Esophagus squamous epithelium (tissue), 5 donors: Measurements from ENCODE around the gene SOX13. TPM values are rescaled to one million over a fixed set of nuclear protein-coding genes. Genes with fewer than 3 reads are reported as not detected.
"Not testable (repeated sequence)": the region's sequence is repeated elsewhere in the genome, so short reads cannot be mapped to it uniquely, and the experiment has no call there.

Source experiments
- DNase-seq: peaks from one replicate; lab custom pipeline; 2025; lab: John Stamatoyannopoulos, UW
- H3K27ac ChIP-seq, 4 donors: fragments of 200-600 bp; sonication (generic); one replicate each; pipeline ENCODE4 v1.5.1; 2016 to 2019; ENCODE audit warnings: mild to moderate bottlenecking in 1 of 4
- H3K27me3 ChIP-seq, 4 donors: fragments of 200-600 bp; sonication (generic); 1 replicate in 3 of 4; 2 replicates in 1 of 4; pipeline versions ENCODE4 v1.5.1 to v1.6.0; 2017 to 2021; ENCODE audit warnings: antibody characterized with exemption in 1 of 4
- H3K36me3 ChIP-seq, 3 donors: fragments of 200-600 bp; sonication (generic); one replicate each; pipeline ENCODE4 v1.5.1; 2016 to 2019
- H3K4me1 ChIP-seq, 3 donors: fragments of 200-600 bp; sonication (generic); one replicate each; pipeline ENCODE4 v1.5.1; 2017 to 2019
- H3K4me3 ChIP-seq, 4 donors: fragments of 200-600 bp; sonication (generic); 1 replicate in 3 of 4; 2 replicates in 1 of 4; pipeline ENCODE4 v1.5.1; 2016 to 2019; ENCODE audit warnings: mild to moderate bottlenecking in 2 of 4, moderate library complexity in 1 of 4
- H3K9me3 ChIP-seq, 3 donors: fragments of 200-600 bp; sonication (generic); one replicate each; pipeline ENCODE4 v1.5.1; 2016 to 2019
- CTCF ChIP-seq, 6 experiments: fragments of 450-650 bp in 4 of 6; fragments of 200-600 bp in 2 of 6; sonication (generic) in 2 of 6; IDR thresholded peaks; one replicate each; pipeline ENCODE4 v1.5.1; 2016 to 2019; ENCODE audit warnings: antibody characterized with exemption in 6 of 6, mild to moderate bottlenecking in 4 of 6, moderate library complexity in 4 of 6
- POLR2A ChIP-seq, 4 donors: fragments of 450-650 bp; IDR thresholded peaks; one replicate each; pipeline ENCODE4 v1.6.1; 2017; ENCODE audit warnings: antibody characterized with exemption in 4 of 4, mild to moderate bottlenecking in 4 of 4, moderate library complexity in 3 of 4
- WGBS, 2 donors: methylation state at CpG; one replicate each; pipeline ENCODE4 v1.1.5; 2018; 5-methylcytosine and 5-hydroxymethylcytosine counted together
- intact Hi-C: fragments of 100-400 bp; cut with DNase I; formaldehyde crosslinking; loops from one replicate; pipeline ENCODE4 v1.15.0; 2022
- total RNA-seq, 4 donors: library from RNA; depleted of rRNA; stranded (reverse); fragments of >200 nt; gene quantifications; one replicate each; pipeline ENCODE4 v1.1.0, GENCODE V29; 2016
- donor health status: DM: yes; HTN: yes; CAD: no.

Gene SOX13
- total RNA-seq, 4 donors from 2014 or later = 9.0 to 21.2 (median 14.5) TPM

DNA sequence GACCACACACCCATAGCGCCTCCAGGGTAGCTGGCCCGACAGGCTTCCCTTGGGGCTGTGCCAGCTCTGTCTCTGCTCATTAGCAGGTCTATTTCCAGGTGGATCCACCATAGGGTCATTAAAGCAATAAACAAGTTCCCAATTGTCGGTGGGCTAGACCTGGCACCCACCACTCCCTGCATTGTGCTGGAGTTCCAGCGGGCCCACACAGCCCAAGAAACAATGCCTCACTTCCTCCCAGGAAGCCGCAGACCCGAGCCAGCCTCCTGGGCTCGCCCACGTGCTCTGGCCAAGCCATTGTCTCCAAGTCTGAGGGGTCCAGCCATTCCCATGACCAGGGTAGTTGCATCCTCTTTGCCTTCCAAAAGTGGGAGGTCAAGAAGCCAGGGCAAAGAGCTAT, 27.5 kb upstream of the SOX13 start:
- H3K4me1 ChIP-seq = peaks cover 4 to 23% (median 10%) of the 10 kb centered on the region in 3 donors
- no peak overlapping the region for H3K27ac ChIP-seq
- DNase-seq = no peak
- H3K9me3 ChIP-seq = no peaks in the 10 kb centered on the region
- 20 to 70% methylated on average over 1 to 7 of the region's 8 CpGs for WGBS, 2 donors
- intact Hi-C loops = no loop called here
- H3K27me3 ChIP-seq = no peaks in the 10 kb centered on the region
- no peak overlapping the region for H3K4me3 ChIP-seq
- no peak for TF ChIP-seq CTCF (IDR thresholded peaks at IDR 0.05)
- TF ChIP-seq POLR2A (IDR thresholded peaks at IDR 0.05) = no peak
- no peaks in the 10 kb centered on the region for H3K36me3 ChIP-seq

GRCh38 chr1:204046346-204046745, 26.6 kb upstream of the SOX13 start:
- 79 to 80% methylated on average over 3 to 5 of the region's 5 CpGs for WGBS, 2 donors
- Histone ChIP-seq H3K27me3 (no peaks in the 10 kb centered on the region), H3K27ac (no peak overlapping the region), H3K9me3 (no peaks in the 10 kb centered on the region), H3K36me3 (no peaks in the 10 kb centered on the region), H3K4me3 (no peak overlapping the region), H3K4me1 (peaks cover 4 to 15% (median 7%) of the 10 kb centered on the region in 3 donors)
- TF ChIP-seq POLR2A (IDR thresholded peaks at IDR 0.05) (no peak), CTCF (IDR thresholded peaks at IDR 0.05) (no peak)
- intact Hi-C loops = no loop called here
- no peak for DNase-seq

DNA sequence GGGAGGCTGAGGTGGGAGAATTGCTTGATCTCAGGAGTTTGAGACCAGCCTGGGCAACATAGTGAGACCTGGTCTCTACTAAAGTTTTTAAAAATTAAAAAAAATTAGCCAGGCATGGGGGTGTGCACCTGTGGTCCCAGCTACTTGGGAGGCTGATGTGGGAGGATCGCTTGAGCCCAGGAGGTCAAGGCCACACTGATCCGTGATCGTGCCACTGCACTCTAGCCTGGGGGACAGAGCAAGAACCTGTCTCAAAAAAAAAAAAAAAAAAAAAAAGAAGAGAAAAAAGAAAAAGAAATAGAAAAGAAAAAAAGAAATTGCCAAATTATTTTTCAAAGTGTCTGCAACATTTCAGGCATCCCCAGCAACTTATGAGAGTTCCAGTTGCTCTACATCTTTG, 24.1 kb upstream of the SOX13 start:
- H3K4me3 ChIP-seq, H3K36me3 ChIP-seq, DNase-seq, H3K27ac ChIP-seq, H3K4me1 ChIP-seq, H3K9me3 ChIP-seq, intact Hi-C loops, H3K27me3 ChIP-seq: not testable (repeated sequence)
- WGBS, 2 donors = 92 to 100% methylated on average over 3 of the region's 3 CpGs

DNA sequence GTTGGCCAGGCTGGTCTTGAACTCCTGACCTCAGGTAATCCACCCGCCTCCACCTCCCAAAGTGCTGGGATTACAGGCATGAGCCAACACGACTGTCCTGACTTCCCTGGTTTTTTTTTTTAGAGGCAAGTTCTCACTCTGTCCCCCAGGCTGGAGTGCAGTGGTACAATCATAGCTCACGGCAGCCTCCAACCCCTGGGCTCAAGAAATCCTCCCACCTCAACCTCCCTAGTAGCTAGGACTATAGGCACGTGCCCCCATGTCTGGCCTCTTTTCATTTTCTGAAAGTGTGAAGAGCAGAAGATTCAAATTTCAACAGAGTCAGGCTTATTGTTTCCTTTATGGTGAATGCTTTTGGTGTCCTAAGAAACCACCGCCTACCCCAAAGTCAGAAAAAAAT, 21.7 kb upstream of the SOX13 start:
- H3K27ac ChIP-seq = no peak overlapping the region
- H3K27me3 ChIP-seq = no peaks in the 10 kb centered on the region
- no peaks in the 10 kb centered on the region for H3K36me3 ChIP-seq
- 51 to 53% methylated on average over 4 to 5 of the region's 5 CpGs for WGBS, 2 donors
- TF ChIP-seq CTCF (IDR thresholded peaks at IDR 0.05) (no peak), POLR2A (IDR thresholded peaks at IDR 0.05) (no peak)
- no peak for DNase-seq
- intact Hi-C loops = no loop called here
- H3K4me3 ChIP-seq = no peak overlapping the region
- H3K9me3 ChIP-seq = no peaks in the 10 kb centered on the region
- no peaks in the 10 kb centered on the region for H3K4me1 ChIP-seq

- no peaks in the 10 kb centered on the region for H3K9me3 ChIP-seq
- H3K4me1 ChIP-seq = no peaks in the 10 kb centered on the region
- H3K4me3 ChIP-seq = no peak overlapping the region
- no peak overlapping the region for H3K27ac ChIP-seq
- no peak for TF ChIP-seq POLR2A (IDR thresholded peaks at IDR 0.05)
- no peak for TF ChIP-seq CTCF (IDR thresholded peaks at IDR 0.05)
- no peaks in the 10 kb centered on the region for H3K27me3 ChIP-seq
- intact Hi-C loops = no loop called here
- H3K36me3 ChIP-seq = no peaks in the 10 kb centered on the region
- DNase-seq = no peak
These were observed 21.2 kb upstream of the SOX13 start for GRCh38 chr1:204051718-204052117.

DNA sequence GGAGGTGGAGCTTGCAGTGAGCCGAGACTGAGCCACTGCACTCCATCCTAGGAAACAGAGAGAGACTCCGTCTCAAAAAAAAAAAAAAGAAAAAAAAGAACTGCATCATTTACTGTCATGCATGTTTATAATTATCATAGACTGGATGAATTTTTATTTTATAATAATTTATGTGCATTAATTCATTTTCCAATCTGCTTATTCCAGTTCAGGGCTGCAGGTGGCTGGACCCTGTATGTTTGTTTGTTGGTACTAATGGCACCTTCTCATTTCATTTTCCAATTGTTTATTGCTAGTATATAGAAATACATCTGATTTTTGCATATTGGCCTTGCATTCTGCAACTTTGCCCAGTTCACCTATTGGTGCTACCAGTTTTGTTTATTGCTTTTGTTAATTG, 19.0 kb upstream of the SOX13 start:
- Histone ChIP-seq H3K9me3 (no peaks in the 10 kb centered on the region), H3K4me3 (no peak overlapping the region), H3K27ac (no peak overlapping the region), H3K36me3 (no peaks in the 10 kb centered on the region), H3K4me1 (peaks cover 0 to 13% (median 0%) of the 10 kb centered on the region in 3 donors), H3K27me3 (no peaks in the 10 kb centered on the region)
- TF ChIP-seq CTCF (IDR thresholded peaks at IDR 0.05) (no peak), POLR2A (IDR thresholded peaks at IDR 0.05) (no peak)
- intact Hi-C loops = no loop called here
- DNase-seq = no peak
- WGBS, 2 donors = 80 to 83% methylated on average over 2 of the region's 2 CpGs
